WTC11 (cell line): ENCODE results near the gene SULF2. TPM values are rescaled to one million over a fixed set of nuclear protein-coding genes. Genes with fewer than 3 reads are reported as not detected.

ENCODE experiments used
- ATAC-seq: fragments of 200-7000 bp; cut with Tn5 transposase; 2 replicates; pipeline ENCODE4 v1.10.0; 2021; ENCODE audit warnings: mild to moderate bottlenecking, moderate library complexity
- CTCF ChIA-PET: fragments of 300-600 bp; sonication (Branson Sonifier 250); formaldehyde crosslinking; loops from one replicate; lab custom pipeline; 2021; ENCODE audit warnings: antibody characterized with exemption; lab: Charles Lee
- POLR2A ChIA-PET: fragments of 350-600 bp; sonication (Branson Sonifier 250); formaldehyde crosslinking; loops from one replicate; lab custom pipeline; 2021; ENCODE audit warnings: antibody characterized with exemption; lab: Charles Lee
- DNase-seq: peaks from one replicate; pipeline ENCODE4 v3.0.0; 2021; ENCODE audit warnings: low spot score
- H3K27ac Mint-ChIP-seq: 2 replicates; pipeline ENCODE4 v1.8.0; 2021; ENCODE audit warnings: mixed read lengths
- H3K27me3 Mint-ChIP-seq: 2 replicates; pipeline ENCODE4 v1.8.0; 2021; ENCODE audit warnings: low read depth, mild to moderate bottlenecking, moderate library complexity, mixed read lengths
- H3K36me3 Mint-ChIP-seq: 2 replicates; pipeline ENCODE4 v1.8.0; 2021; ENCODE audit warnings: mixed read lengths
- H3K4me1 Mint-ChIP-seq: 2 replicates; pipeline ENCODE4 v1.8.0; 2022; ENCODE audit warnings: mixed read lengths
- H3K4me3 Mint-ChIP-seq: 2 replicates; pipeline ENCODE4 v1.8.0; 2021; ENCODE audit warnings: mild to moderate bottlenecking, moderate library complexity, mixed read lengths
- H3K9me3 Mint-ChIP-seq: 2 replicates; pipeline ENCODE4 v1.8.0; 2021; ENCODE audit warnings: mixed read lengths
- ARID4B ChIP-seq: sonication (generic); formaldehyde crosslinking; IDR thresholded peaks from 2 replicates; pipeline ENCODE4 v1.8.0; 2023; ENCODE audit warnings: missing genetic modification reagents, mild to moderate bottlenecking, borderline replicate concordance
- ATF2 ChIP-seq: sonication (generic); formaldehyde crosslinking; IDR thresholded peaks from 2 replicates; pipeline ENCODE4 v1.8.1; 2022; ENCODE audit warnings: low read depth, missing genetic modification reagents, borderline replicate concordance
- CREB1 ChIP-seq: sonication (generic); formaldehyde crosslinking; IDR thresholded peaks from 2 replicates; pipeline ENCODE4 v1.8.0; 2023; ENCODE audit warnings: mild to moderate bottlenecking, missing genetic modification reagents
- CTCF ChIP-seq: fragments of 200-600 bp; IDR thresholded peaks from 2 replicates; pipeline ENCODE4 v1.8.0; 2022; ENCODE audit warnings: antibody characterized with exemption
- E2F5 ChIP-seq: sonication (generic); formaldehyde crosslinking; IDR thresholded peaks from 2 replicates; pipeline ENCODE4 v1.8.1; 2022; ENCODE audit warnings: mild to moderate bottlenecking, moderate library complexity, missing genetic modification reagents
- ETV6 ChIP-seq: sonication (generic); formaldehyde crosslinking; IDR thresholded peaks from 2 replicates; pipeline ENCODE4 v1.8.1; 2022; ENCODE audit warnings: mild to moderate bottlenecking, missing genetic modification reagents
- FOXP4 ChIP-seq: sonication (generic); formaldehyde crosslinking; IDR thresholded peaks from 2 replicates; pipeline ENCODE4 v1.8.0; 2022; ENCODE audit warnings: mild to moderate bottlenecking, missing genetic modification reagents
- JAZF1 ChIP-seq: fragments of 250-450 bp; sonication (Bioruptor Pico); IDR thresholded peaks from 2 replicates; pipeline ENCODE4 v1.9.0; 2021; ENCODE audit warnings: moderate library complexity, mild to moderate bottlenecking, inconsistent platforms
- NFATC4 ChIP-seq: fragments of 250-450 bp; sonication (Bioruptor Pico); IDR thresholded peaks from 2 replicates; pipeline ENCODE4 v1.9.0; 2021; ENCODE audit warnings: mild to moderate bottlenecking
- NFE2L1 ChIP-seq: sonication (generic); formaldehyde crosslinking; IDR thresholded peaks from 2 replicates; pipeline ENCODE4 v1.8.1; 2023; ENCODE audit warnings: missing genetic modification reagents
- NR1H2 ChIP-seq: sonication (generic); formaldehyde crosslinking; IDR thresholded peaks from 2 replicates; pipeline ENCODE4 v1.9.0; 2021; ENCODE audit warnings: mild to moderate bottlenecking, moderate library complexity, missing genetic modification reagents
- NR3C1 ChIP-seq: sonication (generic); formaldehyde crosslinking; conservative IDR thresholded peaks from 2 replicates; pipeline ENCODE4 v1.8.1; 2023; ENCODE audit warnings: low read depth, mild to moderate bottlenecking, missing genetic modification reagents
- OVOL2 ChIP-seq: fragments of 250-450 bp; sonication (Bioruptor Pico); IDR thresholded peaks from 2 replicates; pipeline ENCODE4 v1.9.0; 2021; ENCODE audit warnings: mild to moderate bottlenecking, borderline replicate concordance
- RELA ChIP-seq: sonication (generic); formaldehyde crosslinking; IDR thresholded peaks from 2 replicates; pipeline ENCODE4 v1.8.1; 2022; ENCODE audit warnings: missing genetic modification reagents, mild to moderate bottlenecking, borderline replicate concordance
- SMAD4 ChIP-seq: sonication (generic); formaldehyde crosslinking; IDR thresholded peaks from 2 replicates; pipeline ENCODE4 v1.8.0; 2022; ENCODE audit warnings: mild to moderate bottlenecking, missing genetic modification reagents
- SOX15 ChIP-seq: fragments of 250-450 bp; sonication (Bioruptor Pico); IDR thresholded peaks from 2 replicates; pipeline ENCODE4 v1.9.0; 2021; ENCODE audit warnings: mild to moderate bottlenecking
- ZBTB21 ChIP-seq: sonication (generic); formaldehyde crosslinking; IDR thresholded peaks from 2 replicates; pipeline ENCODE4 v1.8.1; 2023; ENCODE audit warnings: mild to moderate bottlenecking, missing genetic modification reagents, borderline replicate concordance
- ZBTB43 ChIP-seq: sonication (generic); formaldehyde crosslinking; IDR thresholded peaks from 2 replicates; pipeline ENCODE4 v1.8.1; 2023; ENCODE audit warnings: mild to moderate bottlenecking, missing genetic modification reagents
- ZNF138 ChIP-seq: sonication (generic); formaldehyde crosslinking; conservative IDR thresholded peaks from 2 replicates; pipeline ENCODE4 v1.8.1; 2022; ENCODE audit warnings: mild to moderate bottlenecking, moderate library complexity, missing genetic modification reagents
- ZNF263 ChIP-seq: sonication (generic); formaldehyde crosslinking; IDR thresholded peaks from 2 replicates; pipeline ENCODE4 v1.8.1; 2022; ENCODE audit warnings: low read depth, mild to moderate bottlenecking, moderate library complexity, missing genetic modification reagents
- ZNF317 ChIP-seq: sonication (generic); formaldehyde crosslinking; IDR thresholded peaks from 2 replicates; pipeline ENCODE4 v1.8.1; 2023; ENCODE audit warnings: low read depth, mild to moderate bottlenecking, moderate library complexity, missing genetic modification reagents, borderline replicate concordance
- ZNF423 ChIP-seq: fragments of 250-450 bp; sonication (Bioruptor Pico); IDR thresholded peaks from 2 replicates; pipeline ENCODE4 v2.1.2; 2022; ENCODE audit warnings: mild to moderate bottlenecking, moderate library complexity
- total RNA-seq: library from RNA; stranded (reverse); gene quantifications from 3 replicates; pipeline ENCODE4 v1.2.3, GENCODE V29; 2021

Gene SULF2
- total RNA-seq, 1 experiment from 2014 or later, result 36.0 TPM

- no peak overlapping the region for H3K27ac Mint-ChIP-seq
- no peak for DNase-seq
- no peak overlapping the region for H3K4me3 Mint-ChIP-seq
- H3K9me3 Mint-ChIP-seq, result no peaks in the 10 kb centered on the region
- H3K4me1 Mint-ChIP-seq, result peaks cover 25% of the 10 kb centered on the region
- H3K36me3 Mint-ChIP-seq, result no peaks in the 10 kb centered on the region
- H3K27me3 Mint-ChIP-seq, result peaks cover 31% of the 10 kb centered on the region
- CTCF ChIA-PET, result interaction anchor here (1.4 kb wide), 1 partner anchor 15 kb away, joined by 6 read pairs; no protein-coding TSS in a partner anchor
- POLR2A ChIA-PET, result no interaction called here
- no peak for TF ChIP-seq RELA (CRISPR knock-in tag)
- TF ChIP-seq ZNF317 (CRISPR knock-in tag), result no peak
- TF ChIP-seq, all 79 proteins: peak for 0
- no peak for ATAC-seq
These were observed 15.8 kb upstream of the SULF2 start for GRCh38 chr20:47801079-47801478.

- no peak for DNase-seq
- Mint-ChIP-seq H3K9me3 (no peaks in the 10 kb centered on the region), H3K27ac (no peak overlapping the region), H3K27me3 (peaks cover 27% of the 10 kb centered on the region), H3K4me3 (no peak overlapping the region), H3K36me3 (no peaks in the 10 kb centered on the region), H3K4me1 (peaks cover 22% of the 10 kb centered on the region)
- ATAC-seq, result no peak
- POLR2A ChIA-PET, result no interaction called here
- CTCF ChIA-PET, result no interaction called here
- TF ChIP-seq ZNF423 (CRISPR knock-in tag) (no peak), NR3C1 (CRISPR knock-in tag) (no peak), ZBTB21 (CRISPR knock-in tag) (no peak), ETV6 (CRISPR knock-in tag) (no peak), CREB1 (no peak), NFATC4 (no peak), SOX15 (no peak), E2F5 (CRISPR knock-in tag) (no peak), OVOL2 (CRISPR knock-in tag) (no peak)
These were observed 15.3 kb upstream of the SULF2 start for GRCh38 chr20:47800623-47801022.

- H3K4me3 Mint-ChIP-seq, result no peak overlapping the region
- H3K4me1 Mint-ChIP-seq, result peaks cover 11% of the 10 kb centered on the region
- peaks cover 17% of the 10 kb centered on the region for H3K27me3 Mint-ChIP-seq
- no peaks in the 10 kb centered on the region for H3K36me3 Mint-ChIP-seq
- no peak for DNase-seq
- ATAC-seq, result no peak
- ChIA-PET POLR2A (no interaction called here), CTCF (no interaction called here)
- H3K9me3 Mint-ChIP-seq, result no peaks in the 10 kb centered on the region
- H3K27ac Mint-ChIP-seq, result no peak overlapping the region
- TF ChIP-seq ETV6 (CRISPR knock-in tag), result no peak
- TF ChIP-seq ARID4B, result no peak
- no peak for TF ChIP-seq ZBTB43 (CRISPR knock-in tag)
- no peak for TF ChIP-seq JAZF1
- no peak for TF ChIP-seq NFE2L1 (CRISPR knock-in tag)
- no peak for TF ChIP-seq NR1H2 (CRISPR knock-in tag)
- TF ChIP-seq ATF2 (CRISPR knock-in tag), result no peak
- no peak for TF ChIP-seq ZNF263 (CRISPR knock-in tag)
- TF ChIP-seq CTCF, result no peak
- TF ChIP-seq ZNF138 (CRISPR knock-in tag), result no peak
- no peak for TF ChIP-seq FOXP4 (CRISPR knock-in tag)
- no peak for TF ChIP-seq SMAD4 (CRISPR knock-in tag)
These were observed 13.9 kb upstream of the SULF2 start for GRCh38 chr20:47799116-47799715.
